ENCODE measurements around the gene CSGALNACT2. TPM values are rescaled to one million over a fixed set of nuclear protein-coding genes. Genes with fewer than 3 reads are reported as not detected.

Gene CSGALNACT2
- total RNA-seq, 1 experiment from 2014 or later = 3.6 TPM

- DNase-seq (no peak), ATAC-seq (no peak)
- Histone ChIP-seq H3K4me1 (ENCODE audit: insufficient read depth, low read length) (no peaks in the 10 kb centered on the region), H2AFZ (ENCODE audit: low read length) (no peak overlapping the region), H4K20me1 (ENCODE audit: low read length) (no peaks in the 10 kb centered on the region), H3K27me3 (ENCODE audit: low read length) (peaks cover 24% of the 10 kb centered on the region), H3K9ac (ENCODE audit: low read length) (no peak overlapping the region), H3K36me3 (ENCODE audit: low read depth, low read length) (no peaks in the 10 kb centered on the region), H3K4me3 (ENCODE audit: low read length) (no peak overlapping the region), H3K79me2 (ENCODE audit: low read length) (no peaks in the 10 kb centered on the region), H3F3A (ENCODE audit: low read length, unreplicated experiment) (peaks cover 5% of the 10 kb centered on the region), H3K4me2 (ENCODE audit: low read length) (no peak overlapping the region), H3K9me2 (replicated peaks; ENCODE audit: low read length) (no peaks in the 10 kb centered on the region), H3K9me3 (ENCODE audit: low read length) (no peaks in the 10 kb centered on the region), H3K27ac (ENCODE audit: low read length) (no peak overlapping the region)
- CTCF ChIA-PET = no interaction called here
- BruUV-seq (replicated peaks) = no TSS peak
- intact Hi-C loops (cut with micrococcal nuclease) = loop anchor here (10.0 kb wide), 1 partner anchor 116 kb away; no protein-coding TSS in a partner anchor
- TF ChIP-seq EZH2 (IDR thresholded peaks at IDR 0.05; ENCODE audit: low read length, unreplicated experiment) (no peak), EZH2phosphoT487 (IDR thresholded peaks at IDR 0.05; ENCODE audit: borderline replicate concordance, low read length) (no peak), CTCF (conservative IDR thresholded peaks at IDR 0.05; ENCODE audit: low read depth, low read length) (no peak)
- POLR2A ChIA-PET (ENCODE audit: unreplicated experiment) = no interaction called here
Measured at GRCh38 chr10:43228783-43229207, 90.5 kb downstream of the CSGALNACT2 start.

GRCh38 chr10:43229208-43230061 is 91.2 kb downstream of the CSGALNACT2 start:
- no peak for TF ChIP-seq EZH2 (IDR thresholded peaks at IDR 0.05; ENCODE audit: low read length, unreplicated experiment)
- TF ChIP-seq EZH2phosphoT487 (IDR thresholded peaks at IDR 0.05; ENCODE audit: borderline replicate concordance, low read length) = no peak
- no peak for TF ChIP-seq CTCF (conservative IDR thresholded peaks at IDR 0.05; ENCODE audit: low read depth, low read length)
- no peaks in the 10 kb centered on the region for H3F3A ChIP-seq (ENCODE audit: low read length, unreplicated experiment)

More at GRCh38 chr10:43229208-43230061, 91.2 kb downstream of the CSGALNACT2 start:
- Histone ChIP-seq H3K9ac (ENCODE audit: low read length) (no peak overlapping the region), H3K79me2 (ENCODE audit: low read length) (no peaks in the 10 kb centered on the region), H3K27ac (ENCODE audit: low read length) (no peak overlapping the region), H3K36me3 (ENCODE audit: low read depth, low read length) (no peaks in the 10 kb centered on the region), H3K9me2 (replicated peaks; ENCODE audit: low read length) (no peaks in the 10 kb centered on the region), H3K4me1 (ENCODE audit: insufficient read depth, low read length) (no peaks in the 10 kb centered on the region), H3K27me3 (ENCODE audit: low read length) (peaks cover 24% of the 10 kb centered on the region), H3K4me2 (ENCODE audit: low read length) (peak overlapping the region; percentile 44), H4K20me1 (ENCODE audit: low read length) (no peaks in the 10 kb centered on the region), H3K4me3 (ENCODE audit: low read length) (peak overlapping the region; percentile 24; the same call in 1 of the 2 replicates), H2AFZ (ENCODE audit: low read length) (0 out of 2 replicates have a peak overlapping the region, but pooled peaks have one; percentile 18), H3K9me3 (ENCODE audit: low read length) (no peaks in the 10 kb centered on the region)
- ChIA-PET CTCF (no interaction called here), POLR2A (ENCODE audit: unreplicated experiment) (no interaction called here)
- DNase-seq (no peak), ATAC-seq (peak; percentile 13; the same call in 1 of the 2 replicates)
- BruUV-seq (replicated peaks) = no TSS peak
- intact Hi-C loops (cut with micrococcal nuclease) = loop anchor here (10.0 kb wide), 1 partner anchor 115 kb away; no protein-coding TSS in a partner anchor
